AG08395 (cell line): ENCODE measurements around the gene MYOZ1.
A peak's percentile ranks its signal among the peaks of the same experiment; 100 is the strongest.

ENCODE experiments used
- DNase-seq: peaks from one replicate; pipeline ENCODE4 v3.0.0; 2012; ENCODE audit warnings: mixed read lengths, low spot score

Gene MYOZ1

GRCh38 chr10:73593110-73593509 lies 48.2 kb downstream of the MYOZ1 start:
- DNase-seq, result no peak

DNA sequence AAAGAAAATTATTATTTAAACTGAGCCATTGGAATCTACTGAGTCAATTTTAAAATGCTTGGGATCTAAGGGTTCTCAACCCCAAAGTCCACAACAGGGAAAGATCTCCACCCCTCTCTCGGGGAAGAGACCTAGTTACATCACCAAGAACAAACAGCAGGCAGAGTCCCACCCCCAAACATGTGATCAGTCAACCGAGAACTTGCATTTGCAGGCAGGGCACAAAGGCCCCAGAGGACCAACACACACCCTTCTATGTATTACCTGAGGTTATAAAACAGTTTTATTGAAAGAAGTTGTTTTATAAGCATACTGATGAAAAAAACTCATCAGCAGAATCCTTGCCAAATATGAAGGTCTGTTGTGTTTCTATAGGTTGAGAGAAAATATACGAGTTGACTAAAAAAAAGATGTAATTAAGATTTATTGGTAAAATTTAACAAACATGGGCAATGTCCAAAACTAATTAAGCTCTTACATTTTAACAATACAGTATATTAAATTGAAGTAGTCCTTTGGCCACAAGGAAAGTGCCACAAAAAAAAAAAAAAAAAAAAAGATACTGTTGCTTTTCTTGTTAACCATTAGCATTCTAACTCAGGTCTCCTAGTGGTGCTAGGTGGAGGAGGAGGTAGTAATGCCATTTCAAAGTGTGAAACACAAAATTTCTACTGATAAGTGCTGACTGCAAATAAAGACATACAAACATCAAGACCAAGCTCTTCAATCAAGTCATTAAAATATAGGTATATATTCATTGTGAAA lies 49.2 kb downstream of the MYOZ1 start:
- DNase-seq, result peak; percentile 63

DNA sequence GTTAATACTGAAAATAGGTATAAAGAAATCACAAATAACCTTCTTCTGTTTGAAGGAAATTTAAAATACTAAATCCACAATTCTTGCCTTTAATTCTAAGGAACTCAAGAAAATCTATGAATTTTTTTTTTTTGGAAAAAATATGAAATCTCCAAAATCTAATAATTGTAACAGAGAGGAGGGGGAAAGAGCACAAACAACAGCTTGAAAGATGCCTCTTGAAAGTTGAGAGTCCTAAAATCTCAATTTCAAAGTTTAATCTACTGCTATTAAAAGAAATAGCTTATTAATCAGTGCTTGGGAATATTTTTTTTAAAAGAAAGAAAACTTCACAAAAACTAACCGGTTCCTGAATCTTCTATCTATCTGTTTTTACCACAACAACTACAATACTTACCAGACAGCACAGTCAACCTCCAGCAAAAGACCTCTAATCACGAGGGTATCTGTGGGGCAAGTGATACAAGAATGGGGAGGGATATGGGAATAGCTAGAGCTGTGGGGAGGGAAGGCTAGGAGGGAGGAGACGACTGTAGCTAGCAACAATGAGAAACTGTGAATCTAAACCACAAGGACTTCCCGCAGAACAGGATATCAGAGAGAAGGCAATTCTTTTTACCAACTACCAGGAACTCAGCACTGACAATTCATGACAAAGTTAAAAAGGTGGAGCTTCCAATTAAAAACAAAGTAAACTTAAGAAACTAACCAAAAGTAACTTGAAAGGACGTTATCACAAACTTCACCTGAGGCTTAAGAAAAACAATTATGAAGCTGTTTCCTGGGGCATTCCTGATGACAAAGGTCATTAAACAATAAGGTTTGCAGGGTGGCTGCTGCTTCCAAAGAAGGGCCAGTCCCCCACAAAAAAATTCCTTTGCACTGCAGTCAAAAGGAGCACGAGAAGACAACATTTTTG lies 50.1 kb downstream of the MYOZ1 start, which contains the start of gene USP54:
USP54 (minus strand) TSS at position 462 of the 919 bp plus-strand sequence. CDS start 15,684 bp downstream, outside the sequence.
- peak; percentile 74 for DNase-seq

DNA sequence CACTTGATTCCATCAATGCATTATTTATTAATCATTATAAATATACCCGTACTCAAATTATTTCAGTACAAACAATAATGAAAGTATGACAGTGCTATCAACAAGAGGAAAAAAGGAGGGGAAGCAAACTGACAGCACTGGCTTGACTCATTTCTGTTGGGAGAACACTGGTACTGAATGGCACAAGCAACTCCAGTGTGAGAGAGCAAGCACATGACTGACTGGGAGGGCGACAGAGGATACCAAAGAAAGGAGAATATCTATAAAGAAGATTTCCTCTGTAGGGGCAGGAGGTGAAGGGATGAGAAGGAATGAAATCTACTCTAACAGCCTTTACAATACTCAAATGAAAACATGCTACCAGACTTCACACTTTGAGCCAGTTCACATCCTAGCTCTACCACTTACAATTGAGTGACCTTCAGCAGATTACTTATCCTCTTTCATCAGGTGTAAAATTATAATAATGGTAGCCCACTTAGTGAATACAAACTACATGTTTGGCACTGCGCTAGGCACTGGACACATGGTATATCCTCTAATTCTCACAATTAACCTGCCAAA lies 51.6 kb downstream of the MYOZ1 start:
- DNase-seq, result no peak

- DNase-seq, result no peak
Measured at GRCh38 chr10:73588656-73589055, 52.6 kb downstream of the MYOZ1 start.

DNA sequence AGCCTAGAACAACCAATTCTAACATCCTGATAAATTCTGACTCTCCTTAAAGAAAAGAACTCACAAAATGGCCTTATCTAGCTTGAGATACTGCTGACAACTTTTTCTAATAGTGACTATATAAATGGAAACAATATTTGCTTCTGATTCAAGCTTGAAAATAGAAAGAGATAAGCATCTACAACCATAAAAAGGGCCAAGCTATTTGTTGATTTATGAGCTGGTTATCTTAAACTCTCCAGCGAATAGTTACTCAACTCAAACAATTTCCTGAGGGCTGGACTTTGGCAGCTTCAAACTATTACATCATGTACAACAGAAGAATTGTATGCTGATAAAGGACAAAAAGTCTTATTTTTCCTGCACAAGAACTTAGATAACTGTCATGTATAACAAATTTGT lies 54.7 kb downstream of the MYOZ1 start:
- DNase-seq, result peak; percentile 32

DNA sequence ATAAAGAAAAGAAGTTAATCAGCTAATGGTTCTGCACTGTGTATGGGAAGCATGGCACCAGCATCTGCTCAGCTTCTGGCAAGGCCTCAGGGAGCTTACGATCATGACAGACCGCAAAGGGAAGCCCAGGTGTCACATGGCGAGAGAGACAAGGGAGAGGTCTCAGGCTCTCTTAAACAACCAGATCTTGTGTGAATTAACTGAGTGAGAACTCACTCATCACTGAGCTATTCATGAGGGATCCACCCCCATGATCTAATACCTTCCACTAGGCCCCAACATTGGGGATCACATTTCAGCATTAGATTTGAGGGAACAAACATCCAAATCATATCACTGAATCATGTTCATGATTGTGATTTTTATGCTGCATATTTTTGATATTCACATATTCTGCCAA lies 55.9 kb downstream of the MYOZ1 start:
- DNase-seq, result no peak

DNA sequence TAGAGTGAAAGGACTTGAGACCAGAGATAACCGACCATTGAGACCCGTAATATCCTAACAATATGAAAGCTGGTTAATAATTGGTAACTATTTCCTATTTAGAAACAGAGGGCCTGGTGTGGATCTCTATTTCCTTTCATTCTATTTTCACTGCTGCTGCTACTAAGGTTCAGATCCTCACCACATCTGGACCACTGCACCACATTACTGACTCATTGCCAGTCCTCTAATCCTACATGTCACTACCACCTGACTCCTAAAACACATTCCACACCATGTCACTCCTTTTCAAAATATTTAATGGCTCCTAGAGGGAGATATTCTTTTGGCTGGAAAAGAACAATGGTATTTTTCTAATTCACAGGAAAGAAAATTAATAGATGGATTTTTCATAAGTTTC lies 56.5 kb downstream of the MYOZ1 start:
- peak; percentile 58 for DNase-seq

DNA sequence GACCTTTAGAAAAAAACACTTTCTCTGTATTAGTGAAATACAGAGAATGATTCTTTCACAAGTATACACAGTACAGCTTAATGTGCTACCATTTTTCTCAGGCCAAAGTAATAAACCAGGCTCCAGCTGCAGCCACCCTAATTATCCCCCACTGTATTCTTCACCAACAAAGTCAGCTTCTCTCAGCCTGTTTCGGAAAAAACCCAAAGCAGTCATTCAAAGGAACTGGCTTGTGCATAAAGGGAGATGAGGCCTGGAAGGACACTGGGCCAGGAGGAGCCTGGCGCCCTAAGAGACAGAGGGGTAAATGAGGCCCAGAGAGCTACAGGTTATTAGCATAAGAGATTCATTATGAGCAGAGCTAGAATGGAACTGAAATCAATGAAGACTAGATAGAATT lies 59.4 kb downstream of the MYOZ1 start:
- no peak for DNase-seq
